DMS114 treated with DMSO at 0.1 percent for 48 hours (cell line): ENCODE measurements around the gene NIPAL3.

ENCODE experiments used
- DNase-seq: peaks from one replicate; lab custom pipeline; 2025; ENCODE audit not compliant: unreplicated experiment; lab: John Stamatoyannopoulos, UW

Gene NIPAL3

GRCh38 chr1:24390924-24391782, 24.4 kb upstream of the NIPAL3 start:
- peak; percentile 76 for DNase-seq

GRCh38 chr1:24391882-24392603, 23.6 kb upstream of the NIPAL3 start:
- peak; percentile 42 for DNase-seq

GRCh38 chr1:24392604-24392946, 23.0 kb upstream of the NIPAL3 start:
- no peak for DNase-seq

- DNase-seq: no peak
Observed at GRCh38 chr1:24392982-24393650, 22.5 kb upstream of the NIPAL3 start.

- no peak for DNase-seq
Observed at GRCh38 chr1:24393892-24394291, 21.7 kb upstream of the NIPAL3 start.

GRCh38 chr1:24400065-24400464, 15.5 kb upstream of the NIPAL3 start:
- no peak for DNase-seq

- DNase-seq: no peak
Observed at GRCh38 chr1:24403806-24404205, 11.8 kb upstream of the NIPAL3 start.

GRCh38 chr1:24406788-24407187, 8.8 kb upstream of the NIPAL3 start:
- DNase-seq: no peak

GRCh38 chr1:24409535-24409934, 6.1 kb upstream of the NIPAL3 start:
- no peak for DNase-seq

- no peak for DNase-seq
Observed at GRCh38 chr1:24410750-24411149, 4.9 kb upstream of the NIPAL3 start.

- no peak for DNase-seq
Observed at GRCh38 chr1:24411963-24412362, 3.6 kb upstream of the NIPAL3 start.

- no peak for DNase-seq
Observed at GRCh38 chr1:24412408-24412807, 3.2 kb upstream of the NIPAL3 start.

GRCh38 chr1:24413350-24414163, 2.0 kb upstream of the NIPAL3 start, which contains the start of gene STPG1:
Gene STPG1 (minus strand): TSS chr1:24413782. CDS start chr1:24401388, 12,394 bp downstream.
- DNase-seq: peak; percentile 82

- DNase-seq: peak; percentile 78
Observed at GRCh38 chr1:24414775-24415333, 748 bp upstream of the NIPAL3 start.

GRCh38 chr1:24415910-24416665, 486 bp downstream of the NIPAL3 start:
- no peak for DNase-seq

GRCh38 chr1:24416666-24417391, 1.2 kb downstream of the NIPAL3 start:
- no peak for DNase-seq

- no peak for DNase-seq
Observed at GRCh38 chr1:24417681-24418080, 2.1 kb downstream of the NIPAL3 start.

GRCh38 chr1:24418898-24419628, 3.5 kb downstream of the NIPAL3 start:
- no peak for DNase-seq

GRCh38 chr1:24420547-24420946, 4.9 kb downstream of the NIPAL3 start:
- no peak for DNase-seq
